Stromal cell of bone marrow (primary cell): ENCODE results near the gene BRINP3.
"Not testable (repeated sequence)": the region's sequence is repeated elsewhere in the genome, so short reads cannot be mapped to it uniquely, and the experiment has no call there.

Source experiments
- DNase-seq: peaks from one replicate; pipeline ENCODE4 v3.0.0-alpha.2; 2012; ENCODE audit warnings: low read depth

BRINP3 gene

GRCh38 chr1:190179817-190180216, 297.8 kb downstream of the BRINP3 start:
- no peak for DNase-seq

GRCh38 chr1:190178827-190179226, 298.8 kb downstream of the BRINP3 start:
- DNase-seq, result no peak

- no peak for DNase-seq
These were observed 300.1 kb downstream of the BRINP3 start for GRCh38 chr1:190177555-190177954.

- peak; percentile 10 for DNase-seq
These were observed 300.9 kb downstream of the BRINP3 start for GRCh38 chr1:190176776-190177175.

- DNase-seq, result no peak
These were observed 302.3 kb downstream of the BRINP3 start for GRCh38 chr1:190175320-190175719.

- no peak for DNase-seq
These were observed 304.8 kb downstream of the BRINP3 start for GRCh38 chr1:190172651-190173430.

GRCh38 chr1:190170321-190170720, 307.3 kb downstream of the BRINP3 start:
- DNase-seq, result no peak

- DNase-seq, result no peak
These were observed 308.2 kb downstream of the BRINP3 start for GRCh38 chr1:190169311-190170067.

GRCh38 chr1:190168893-190169280, 308.8 kb downstream of the BRINP3 start:
- DNase-seq, result no peak

- DNase-seq, result no peak
These were observed 309.4 kb downstream of the BRINP3 start for GRCh38 chr1:190168116-190168892.

- DNase-seq, result no peak
These were observed 318.5 kb downstream of the BRINP3 start for GRCh38 chr1:190159146-190159545.

- no peak for DNase-seq
These were observed 322.9 kb downstream of the BRINP3 start for GRCh38 chr1:190154744-190155143.

- no peak for DNase-seq
These were observed 330.0 kb downstream of the BRINP3 start for GRCh38 chr1:190147616-190148015.

- no peak for DNase-seq
These were observed 333.0 kb downstream of the BRINP3 start for GRCh38 chr1:190144650-190145049.

GRCh38 chr1:190140644-190141043, 337.0 kb downstream of the BRINP3 start:
- no peak for DNase-seq

- no peak for DNase-seq
These were observed 339.0 kb downstream of the BRINP3 start for GRCh38 chr1:190138702-190139101.

- no peak for DNase-seq
These were observed 339.4 kb downstream of the BRINP3 start for GRCh38 chr1:190138266-190138665.

GRCh38 chr1:190129366-190129765, 348.3 kb downstream of the BRINP3 start:
- DNase-seq, result no peak

- no peak for DNase-seq
These were observed 350.9 kb downstream of the BRINP3 start for GRCh38 chr1:190126728-190127127.

- DNase-seq, result no peak
These were observed 353.6 kb downstream of the BRINP3 start for GRCh38 chr1:190124068-190124467.

- not testable (repeated sequence) for DNase-seq
These were observed 357.1 kb downstream of the BRINP3 start for GRCh38 chr1:190120564-190120963.

- no peak for DNase-seq
These were observed 358.0 kb downstream of the BRINP3 start for GRCh38 chr1:190119683-190120082.

GRCh38 chr1:190116921-190117320, 360.7 kb downstream of the BRINP3 start:
- DNase-seq, result no peak
